ENCODE data around the gene EXOC6.

Gene EXOC6, protein sequence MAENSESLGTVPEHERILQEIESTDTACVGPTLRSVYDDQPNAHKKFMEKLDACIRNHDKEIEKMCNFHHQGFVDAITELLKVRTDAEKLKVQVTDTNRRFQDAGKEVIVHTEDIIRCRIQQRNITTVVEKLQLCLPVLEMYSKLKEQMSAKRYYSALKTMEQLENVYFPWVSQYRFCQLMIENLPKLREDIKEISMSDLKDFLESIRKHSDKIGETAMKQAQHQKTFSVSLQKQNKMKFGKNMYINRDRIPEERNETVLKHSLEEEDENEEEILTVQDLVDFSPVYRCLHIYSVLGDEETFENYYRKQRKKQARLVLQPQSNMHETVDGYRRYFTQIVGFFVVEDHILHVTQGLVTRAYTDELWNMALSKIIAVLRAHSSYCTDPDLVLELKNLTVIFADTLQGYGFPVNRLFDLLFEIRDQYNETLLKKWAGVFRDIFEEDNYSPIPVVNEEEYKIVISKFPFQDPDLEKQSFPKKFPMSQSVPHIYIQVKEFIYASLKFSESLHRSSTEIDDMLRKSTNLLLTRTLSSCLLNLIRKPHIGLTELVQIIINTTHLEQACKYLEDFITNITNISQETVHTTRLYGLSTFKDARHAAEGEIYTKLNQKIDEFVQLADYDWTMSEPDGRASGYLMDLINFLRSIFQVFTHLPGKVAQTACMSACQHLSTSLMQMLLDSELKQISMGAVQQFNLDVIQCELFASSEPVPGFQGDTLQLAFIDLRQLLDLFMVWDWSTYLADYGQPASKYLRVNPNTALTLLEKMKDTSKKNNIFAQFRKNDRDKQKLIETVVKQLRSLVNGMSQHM

DNA sequence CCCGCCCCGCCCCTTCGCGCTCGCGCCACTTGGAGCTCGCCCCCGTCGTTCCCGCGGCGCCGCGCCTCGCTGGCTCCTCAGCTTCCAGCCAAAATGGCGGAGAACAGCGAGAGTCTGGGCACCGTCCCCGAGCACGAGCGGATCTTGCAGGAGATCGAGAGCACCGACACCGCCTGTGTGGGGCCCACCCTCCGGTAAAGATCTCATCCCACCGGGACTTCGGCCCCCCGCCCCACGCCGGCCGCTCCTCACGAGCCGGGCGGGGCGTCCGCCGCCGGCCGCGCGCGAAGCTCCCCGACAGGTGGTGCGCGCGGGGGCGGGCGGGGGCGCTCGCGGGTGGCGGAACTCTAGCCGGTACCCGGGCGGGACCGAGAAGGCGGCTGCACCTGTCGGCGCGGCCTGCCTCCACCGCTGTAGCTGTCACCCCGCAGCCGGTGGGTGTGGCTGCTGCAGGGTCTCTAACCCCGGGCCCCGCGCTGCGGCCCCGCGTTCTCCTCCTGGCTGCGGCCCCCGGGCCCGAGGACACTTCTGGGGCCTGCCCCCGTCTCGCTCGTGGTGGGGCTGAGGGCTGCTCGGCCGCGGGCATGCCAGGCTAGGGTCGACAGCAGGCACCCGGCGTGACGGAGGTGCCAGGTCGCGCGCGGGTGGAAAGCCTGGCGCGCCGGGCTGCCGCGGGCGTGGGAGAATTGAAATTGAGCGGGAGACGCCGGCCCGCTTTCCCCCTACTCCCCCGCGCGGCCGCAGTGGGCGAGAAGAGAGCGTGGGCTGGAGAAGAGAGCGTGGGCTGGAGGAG, at the start of gene EXOC6:
EXOC6 (plus strand) TSS at position 80 of the 793 bp plus-strand sequence; CDS start at position 94, 14 bp downstream.
- ChIA-PET CTCF (interaction anchor here (1.0 to 3.5 kb wide), 6 partner anchors 11 to 204 kb away, joined by 3 to 31 read pairs (median 3); no protein-coding TSS in a partner anchor), POLR2A (interaction anchor here (0.6 to 1.3 kb wide), 3 partner anchors 13 to 276 kb away, joined by 3 read pairs; no protein-coding TSS in a partner anchor)
- peak; percentile 5 for TF ChIP-seq CTCF (IDR thresholded peaks at IDR 0.05; ENCODE audit: insufficient read depth, low read length, missing control alignments)
- no peak for DNase-seq (ENCODE audit: low read depth, low spot score)
- H3K4me3 ChIP-seq (ENCODE audit: low read depth, low read length) = peak within 1 kb of the TSS; percentile 70

- DNase-seq (ENCODE audit: low read depth, low spot score) = no peak
- TF ChIP-seq CTCF (IDR thresholded peaks at IDR 0.05; ENCODE audit: insufficient read depth, low read length, missing control alignments) = no peak
- CTCF ChIA-PET = no interaction called here
- POLR2A ChIA-PET = no interaction called here
- no peak overlapping the region for H3K4me3 ChIP-seq (ENCODE audit: low read depth, low read length)
Measured at GRCh38 chr10:92799568-92799967, 48.8 kb upstream of the EXOC6 start.

DNA sequence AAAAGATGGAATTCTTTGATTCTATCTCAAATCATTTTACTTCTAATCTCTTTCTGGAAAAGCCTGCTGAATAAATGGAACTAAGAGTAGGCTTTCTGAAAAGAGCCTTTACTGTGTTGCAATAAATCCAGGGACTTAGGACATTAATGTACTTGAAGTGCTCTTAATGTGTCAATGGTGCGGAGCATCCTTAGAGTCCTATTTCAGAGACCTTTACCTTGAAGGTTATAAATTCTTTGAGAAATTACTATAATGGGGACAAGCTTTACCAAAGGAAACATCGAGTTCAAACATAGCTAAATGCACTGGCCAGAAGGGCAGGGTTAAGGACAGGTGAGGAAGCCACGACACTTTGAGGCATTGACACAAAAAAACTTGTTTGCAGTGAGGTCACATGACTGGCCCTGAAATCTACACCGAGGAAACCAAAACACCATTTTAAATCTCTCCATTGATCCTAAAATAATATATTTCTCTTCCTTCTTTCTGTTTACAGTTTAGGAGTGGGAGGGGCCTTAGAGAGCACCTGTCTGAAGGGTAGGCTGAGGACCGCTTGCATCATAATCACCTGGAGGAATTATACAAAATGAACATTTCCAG, 48.1 kb upstream of the EXOC6 start:
- DNase-seq (ENCODE audit: low read depth, low spot score) = no peak

GRCh38 chr10:92801978-92802872, 46.1 kb upstream of the EXOC6 start:
- CTCF ChIA-PET = no interaction called here
- POLR2A ChIA-PET = no interaction called here
- TF ChIP-seq CTCF (IDR thresholded peaks at IDR 0.05; ENCODE audit: insufficient read depth, low read length, missing control alignments) = no peak
- H3K4me3 ChIP-seq (ENCODE audit: low read depth, low read length) = no peak overlapping the region
- no peak for DNase-seq (ENCODE audit: low read depth, low spot score)

More for the DNA sequence above, 48.1 kb upstream of the EXOC6 start:
- ChIA-PET CTCF (no interaction called here), POLR2A (no interaction called here)
- no peak overlapping the region for H3K4me3 ChIP-seq (ENCODE audit: low read depth, low read length)
- no peak for TF ChIP-seq CTCF (IDR thresholded peaks at IDR 0.05; ENCODE audit: insufficient read depth, low read length, missing control alignments)

DNA sequence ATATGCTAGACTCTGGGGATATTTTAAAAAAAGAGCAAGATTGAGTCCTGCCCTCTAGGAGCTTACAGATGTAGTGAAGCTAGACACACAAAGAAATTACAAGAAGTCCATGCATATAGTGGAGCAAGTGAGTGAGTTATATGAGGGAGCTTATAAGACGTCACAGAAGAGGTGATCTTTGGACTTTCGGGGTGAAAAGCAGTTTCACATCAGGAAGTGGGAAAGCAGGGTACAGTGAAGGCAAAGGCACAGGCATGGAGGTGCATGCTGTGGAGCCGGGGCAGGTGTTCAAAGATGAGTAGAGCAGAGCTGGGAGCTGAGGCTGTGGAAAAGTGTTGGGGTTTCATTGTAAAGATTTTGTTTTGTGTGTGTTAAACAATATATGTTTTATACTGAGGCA, 38.5 kb upstream of the EXOC6 start:
- DNase-seq (ENCODE audit: low read depth, low spot score) = no peak
- ChIA-PET CTCF (interaction anchor here (1.2 to 1.8 kb wide), 2 partner anchors 33 to 292 kb away, joined by 3 to 5 read pairs; no protein-coding TSS in a partner anchor), POLR2A (interaction anchor here (0.6 kb wide), 1 partner anchor 645 kb away, joined by 5 read pairs; no protein-coding TSS in a partner anchor)
- TF ChIP-seq CTCF (IDR thresholded peaks at IDR 0.05; ENCODE audit: insufficient read depth, low read length, missing control alignments) = no peak
- H3K4me3 ChIP-seq (ENCODE audit: low read depth, low read length) = no peak overlapping the region

Measured in AG04449 (cell line).